HG02885 (cell line): Measurements from ENCODE around the gene ZNF292.
"Not testable (repeated sequence)": the region's sequence is repeated elsewhere in the genome, so short reads cannot be mapped to it uniquely, and the experiment has no call there.

Source experiments
- ATAC-seq: cut with Tn5 transposase; IDR thresholded peaks from one replicate; pipeline ENCODE4 v1.9.1; 2021; ENCODE audit warnings: mild to moderate bottlenecking; ENCODE audit not compliant: unreplicated experiment, poor library complexity

The ZNF292 gene

GRCh38 chr6:87157596-87157995 lies 2.2 kb downstream of the ZNF292 start:
- not testable (repeated sequence) for ATAC-seq

DNA sequence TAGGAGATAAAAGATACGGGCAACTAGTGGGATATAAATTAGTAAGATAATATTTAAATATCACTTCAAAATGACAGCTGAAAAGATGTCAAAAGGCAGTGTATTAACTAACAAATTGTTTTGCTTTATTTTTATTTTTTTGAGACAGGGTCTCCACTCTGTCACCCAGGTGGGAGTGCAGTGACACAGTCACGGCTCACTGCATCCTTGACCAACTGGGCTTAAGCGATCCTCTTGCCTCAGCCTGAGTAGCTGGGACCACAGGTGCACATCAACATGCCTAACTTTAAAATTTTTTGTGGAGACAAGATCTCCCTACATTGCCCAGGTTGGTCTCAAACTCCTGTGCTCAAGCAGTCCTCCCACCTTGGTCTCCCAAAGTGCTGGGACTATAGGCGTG lies 5.9 kb downstream of the ZNF292 start:
- no peak for ATAC-seq

GRCh38 chr6:87164004-87164403 lies 8.6 kb downstream of the ZNF292 start:
- ATAC-seq = no peak

- no peak for ATAC-seq
These were observed 9.1 kb downstream of the ZNF292 start for GRCh38 chr6:87164506-87164905.

GRCh38 chr6:87165185-87165584 lies 9.8 kb downstream of the ZNF292 start:
- no peak for ATAC-seq

GRCh38 chr6:87171938-87172633 lies 16.7 kb downstream of the ZNF292 start:
- ATAC-seq = no peak

GRCh38 chr6:87174078-87174579 lies 18.8 kb downstream of the ZNF292 start:
- ATAC-seq = peak; percentile 51

DNA sequence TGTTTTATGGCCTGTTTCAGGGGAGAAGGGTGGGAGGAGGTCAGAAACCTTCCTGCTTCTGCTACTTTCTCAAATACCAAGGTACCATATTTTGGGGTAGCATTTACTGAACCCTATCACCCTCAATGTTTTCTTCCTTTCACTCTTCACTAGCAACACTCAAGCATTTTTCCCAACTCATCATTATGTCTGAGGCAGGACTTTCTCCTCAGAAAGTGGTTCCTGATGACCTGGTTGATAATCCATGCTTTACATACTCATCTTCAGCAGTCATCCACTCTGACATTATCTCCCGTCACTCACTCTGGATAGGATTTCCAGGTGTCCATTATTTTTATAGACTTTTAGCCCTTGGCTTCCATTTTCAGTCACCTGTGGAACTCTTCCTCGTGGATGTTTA lies 21.1 kb downstream of the ZNF292 start:
- ATAC-seq = no peak

GRCh38 chr6:87180105-87180728 lies 24.9 kb downstream of the ZNF292 start:
- ATAC-seq = peak; percentile 31

DNA sequence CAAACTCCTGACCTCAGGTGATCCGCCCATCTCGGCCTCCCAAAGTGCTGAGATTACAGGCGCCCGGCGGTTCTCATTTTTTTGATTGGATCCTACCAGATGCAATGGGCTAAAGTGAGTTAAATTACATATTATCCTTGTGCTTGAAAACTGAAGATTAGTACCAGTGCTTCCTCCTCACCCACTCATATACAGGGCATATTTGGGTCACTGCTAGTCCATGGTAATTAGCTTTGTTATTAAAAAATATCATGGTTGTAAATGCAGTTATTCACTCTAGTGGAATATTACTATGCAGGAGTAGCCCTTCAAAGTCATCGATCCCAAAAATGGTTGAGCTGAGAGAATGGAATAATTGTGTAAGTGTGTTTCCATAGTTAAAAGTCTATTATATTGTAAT lies 26.5 kb downstream of the ZNF292 start:
- no peak for ATAC-seq

DNA sequence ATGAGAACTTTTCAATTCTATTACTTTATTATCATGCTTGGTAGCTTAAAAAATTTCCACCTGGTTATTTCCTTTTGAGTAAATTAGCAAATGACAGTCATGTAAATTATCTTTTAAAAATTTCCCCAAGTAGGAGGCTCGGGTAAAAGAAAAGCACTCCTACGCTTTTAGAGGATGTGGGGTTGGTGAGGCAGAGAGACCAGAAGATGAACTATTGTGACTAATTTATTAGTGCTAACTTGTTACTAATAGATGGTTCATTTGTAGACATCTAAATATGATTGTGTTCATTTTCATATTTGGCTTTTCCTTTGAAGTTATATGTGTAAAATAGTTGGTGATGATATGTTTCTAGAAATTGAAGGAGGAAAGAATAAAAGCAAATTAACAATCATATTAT lies 27.0 kb downstream of the ZNF292 start:
- peak; percentile 71 for ATAC-seq

- no peak for ATAC-seq
These were observed 27.6 kb downstream of the ZNF292 start for GRCh38 chr6:87182940-87183339.

DNA sequence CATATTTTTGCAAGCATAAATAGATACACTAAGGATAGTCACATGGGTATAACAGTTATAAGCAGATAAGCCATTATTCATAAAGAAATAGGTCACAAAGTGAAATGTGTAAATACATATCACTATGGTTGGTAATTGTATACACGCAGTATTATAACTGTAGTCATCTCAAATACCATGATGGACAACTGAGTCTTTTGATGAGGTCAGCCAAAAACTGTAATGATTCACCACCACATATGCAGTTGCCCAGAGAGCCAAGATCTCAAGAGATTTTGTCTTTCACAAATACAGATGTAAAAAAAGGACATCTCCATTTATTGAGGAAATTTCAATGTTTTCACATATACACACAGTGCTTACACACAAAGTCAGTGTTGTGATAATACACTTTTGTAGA lies 28.3 kb downstream of the ZNF292 start:
- no peak for ATAC-seq

- no peak for ATAC-seq
These were observed 29.4 kb downstream of the ZNF292 start for GRCh38 chr6:87184762-87185250.

DNA sequence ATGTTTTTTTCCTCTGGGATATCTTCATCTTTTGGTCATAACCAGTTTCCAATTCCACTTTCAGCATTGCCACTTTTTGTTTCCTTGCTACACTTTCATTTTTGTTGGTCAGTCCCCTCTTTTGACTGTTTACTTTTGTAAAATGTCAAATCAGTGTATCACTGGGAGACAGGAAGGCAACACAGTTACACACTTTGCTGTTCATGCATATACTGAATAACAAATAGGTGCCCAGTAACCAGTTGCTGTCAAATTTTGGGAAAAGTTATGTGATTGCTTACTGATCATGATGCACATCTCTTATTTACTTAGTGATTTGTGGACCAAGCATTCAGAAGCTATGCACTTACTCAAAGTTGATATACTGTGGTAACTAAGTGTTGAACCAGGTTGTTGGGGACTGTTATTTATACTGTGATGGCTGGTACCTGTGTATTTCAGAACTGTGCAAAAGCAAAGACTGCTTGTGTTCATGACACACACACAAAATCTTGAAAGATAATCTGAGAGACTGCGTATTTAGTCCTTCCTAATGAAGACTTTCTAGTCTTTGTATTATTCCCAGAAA lies 41.0 kb downstream of the ZNF292 start:
- no peak for ATAC-seq

DNA sequence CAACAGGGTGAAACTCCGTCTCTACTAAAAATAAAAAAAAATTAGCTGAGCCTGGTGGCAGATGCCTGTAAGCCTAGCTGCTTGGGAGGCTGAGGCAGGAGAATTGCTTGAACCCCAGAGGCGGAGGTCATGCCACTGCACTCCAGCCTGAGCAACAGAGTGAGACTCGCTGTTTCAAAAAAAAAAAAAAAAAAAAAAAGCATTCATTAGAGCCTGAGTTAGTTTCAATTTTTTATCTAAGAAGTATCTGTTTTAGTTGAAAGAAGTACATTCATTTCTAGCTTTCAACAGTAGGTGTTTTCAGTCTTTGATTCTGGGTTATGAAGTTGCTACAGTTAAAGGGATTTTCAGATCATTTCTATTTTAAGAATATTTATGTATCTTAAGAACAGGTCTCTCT lies 42.2 kb downstream of the ZNF292 start:
- peak; percentile 76 for ATAC-seq

GRCh38 chr6:87198022-87198810 lies 42.9 kb downstream of the ZNF292 start:
- ATAC-seq = not testable (repeated sequence)

- ATAC-seq = no peak
These were observed 44.4 kb downstream of the ZNF292 start for GRCh38 chr6:87199787-87200186.

GRCh38 chr6:87200469-87201175 lies 45.3 kb downstream of the ZNF292 start:
- no peak for ATAC-seq

DNA sequence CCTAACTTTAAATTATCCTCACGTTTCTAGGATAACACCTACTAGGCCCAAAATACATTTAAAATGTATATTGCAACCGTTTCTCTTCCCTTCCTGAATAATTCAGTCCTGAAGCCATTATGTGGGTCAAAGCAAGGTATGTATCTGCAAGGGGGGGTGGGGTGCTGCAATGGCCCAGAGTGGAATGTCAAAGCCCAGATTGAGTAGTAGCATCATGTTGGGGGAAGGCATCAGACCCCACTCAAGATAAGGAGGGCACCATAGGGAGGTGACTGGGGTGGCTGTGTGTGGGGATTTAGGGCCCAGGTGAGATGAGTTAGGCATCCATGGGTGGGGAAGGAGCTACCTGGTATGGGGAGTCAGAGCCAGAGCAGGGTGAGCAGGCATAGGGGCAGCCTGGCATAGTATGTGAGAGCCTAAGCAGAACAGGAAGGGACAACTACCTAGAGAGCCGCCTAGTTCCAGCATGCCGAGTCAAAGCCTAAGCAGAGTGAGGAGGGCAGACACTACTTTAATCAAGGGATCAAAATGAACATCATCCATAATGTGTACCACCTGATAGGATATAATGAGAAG lies 48.2 kb downstream of the ZNF292 start:
- ATAC-seq = no peak
